Right lobe of liver (tissue), 6 donors: ENCODE data around the gene CDC42BPG. TPM values are rescaled to one million over a fixed set of nuclear protein-coding genes. Genes with fewer than 3 reads are reported as not detected.

Experiments
- ATAC-seq, 4 donors: fragments of 200-7000 bp; cut with Tn5 transposase; one replicate each; pipeline ENCODE4 v1.9.1; 2020; ENCODE audit warnings: mild to moderate bottlenecking in 4 of 4, moderate library complexity in 4 of 4
- DNase-seq, 3 donors: peaks; one replicate each; pipeline ENCODE4 v3.0.0-alpha.2; 2020
- H3K27ac ChIP-seq, 3 donors: fragments of 200-600 bp; one replicate each; pipeline ENCODE4 v1.8.0; 2022
- H3K27me3 ChIP-seq, 2 donors: fragments of 200-600 bp; one replicate each; pipeline ENCODE4 v1.8.0; 2022
- H3K36me3 ChIP-seq, 4 donors: fragments of 200-600 bp; sonication (generic) in 1 of 4; one replicate each; pipeline versions ENCODE4 v1.5.1 to v1.8.0; 2017 to 2022; ENCODE audit warnings: control low read depth in 1 of 4
- H3K4me1 ChIP-seq, 4 donors: fragments of 200-600 bp; sonication (generic) in 1 of 4; one replicate each; pipeline versions ENCODE4 v1.5.1 to v1.8.0; 2017 to 2022; ENCODE audit warnings: control low read depth in 1 of 4
- H3K4me3 ChIP-seq, 3 donors: fragments of 200-600 bp; one replicate each; pipeline ENCODE4 v1.8.0; 2022
- H3K9me3 ChIP-seq, 4 donors: fragments of 200-600 bp; sonication (generic) in 1 of 4; one replicate each; pipeline versions ENCODE4 v1.5.1 to v1.8.0; 2017 to 2022; ENCODE audit warnings: control low read depth in 1 of 4
- CTCF ChIP-seq, 4 donors: fragments of 200-600 bp in 3 of 4; fragments of 450-650 bp in 1 of 4; IDR thresholded peaks; one replicate each; pipeline versions ENCODE4 v1.5.1 to v1.8.0; 2016 to 2022; ENCODE audit warnings: antibody characterized with exemption in 4 of 4, mild to moderate bottlenecking in 2 of 4
- POLR2A ChIP-seq: fragments of 450-650 bp; IDR thresholded peaks from one replicate; pipeline ENCODE4 v1.6.1; 2017; ENCODE audit warnings: antibody characterized with exemption, mild to moderate bottlenecking
- WGBS: methylation state at CpG from one replicate; pipeline ENCODE4 v1.1.6; 2018; ENCODE audit warnings: low coverage, low lambda C conversion rate; ENCODE audit not compliant: insufficient coverage; ENCODE audit errors: missing lambda C conversion rate; 5-methylcytosine and 5-hydroxymethylcytosine counted together
- intact Hi-C, 2 donors: fragments of 100-400 bp; cut with DNase I; formaldehyde crosslinking; loops; one replicate each; pipeline versions ENCODE4 v1.11.2 to v1.14.1; 2022
- total RNA-seq, 6 experiments: library from RNA; depleted of rRNA in 2 of 6; stranded (reverse); fragments of >200 nt in 2 of 6; fragmentation: NEBNext Ultra II Directional in 3 of 6; extraction: Animal tissue kit (Norgen Biotek cat#: 25700) in 3 of 6; gene quantifications; one replicate each; pipeline versions ENCODE4 v1.1.0 to v1.2.4, GENCODE V29; 2016 to 2023
- donor health status: DM: no; HTN: yes; CAD: no.
- donor health status: DM: no; HTN: no; CAD: no.
- donor health status: DM: no; HTN: no; CAD: no.
- donor health status: DM: no; HTN: yes; CAD: no.
- donor health status: DM: no; HTN: yes; CAD: no.

CDC42BPG gene
- total RNA-seq, 6 experiments from 2014 or later: 0.63 to 1.1 (median 0.99) TPM

- Histone ChIP-seq H3K4me1 (peaks cover 0 to 10% (median 4%) of the 10 kb centered on the region in 4 donors), H3K36me3 (peaks cover 0 to 6% (median 0%) of the 10 kb centered on the region in 4 donors), H3K4me3 (no peak overlapping the region), H3K9me3 (no peaks in the 10 kb centered on the region), H3K27ac (no peak overlapping the region), H3K27me3 (no peaks in the 10 kb centered on the region)
- 79% methylated on average over 6 of the region's 14 CpGs for WGBS
- TF ChIP-seq CTCF (IDR thresholded peaks at IDR 0.05) (no peak), POLR2A (no peak)
- intact Hi-C loops: no loop called here
- DNase-seq (no peak), ATAC-seq (no peak)
Observed at GRCh38 chr11:64799623-64800302, 44.7 kb downstream of the CDC42BPG start.

DNA sequence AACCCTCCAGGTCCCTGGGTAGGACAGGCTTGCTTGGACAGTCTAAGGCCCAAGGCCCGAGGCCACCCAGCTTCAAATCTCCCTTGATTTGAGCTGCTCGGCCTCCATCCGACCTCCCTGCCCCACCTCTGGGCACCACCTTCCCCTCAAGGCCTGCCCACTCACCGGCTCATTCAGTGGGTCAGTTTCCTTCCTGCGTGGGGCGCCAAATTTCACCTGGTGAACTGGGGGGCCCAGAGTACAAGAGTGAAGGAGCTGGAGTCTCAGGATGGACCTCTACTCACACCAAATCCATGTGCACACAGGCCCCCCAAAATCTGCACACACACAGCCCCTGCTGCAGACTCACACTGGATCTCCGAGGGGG lies 45.2 kb downstream of the CDC42BPG start:
- Histone ChIP-seq H3K27me3 (no peaks in the 10 kb centered on the region), H3K4me3 (no peak overlapping the region), H3K9me3 (no peaks in the 10 kb centered on the region), H3K36me3 (peaks cover 0 to under 1% (median 0%) of the 10 kb centered on the region in 4 donors), H3K4me1 (peaks cover 0 to 9% (median 4%) of the 10 kb centered on the region in 4 donors), H3K27ac (no peak overlapping the region)
- DNase-seq (no peak), ATAC-seq (no peak)
- WGBS: no CpG with 5 or more reads among the region's 7 CpGs
- TF ChIP-seq CTCF (IDR thresholded peaks at IDR 0.05) (no peak), POLR2A (no peak)
- intact Hi-C loops: no loop called here

DNA sequence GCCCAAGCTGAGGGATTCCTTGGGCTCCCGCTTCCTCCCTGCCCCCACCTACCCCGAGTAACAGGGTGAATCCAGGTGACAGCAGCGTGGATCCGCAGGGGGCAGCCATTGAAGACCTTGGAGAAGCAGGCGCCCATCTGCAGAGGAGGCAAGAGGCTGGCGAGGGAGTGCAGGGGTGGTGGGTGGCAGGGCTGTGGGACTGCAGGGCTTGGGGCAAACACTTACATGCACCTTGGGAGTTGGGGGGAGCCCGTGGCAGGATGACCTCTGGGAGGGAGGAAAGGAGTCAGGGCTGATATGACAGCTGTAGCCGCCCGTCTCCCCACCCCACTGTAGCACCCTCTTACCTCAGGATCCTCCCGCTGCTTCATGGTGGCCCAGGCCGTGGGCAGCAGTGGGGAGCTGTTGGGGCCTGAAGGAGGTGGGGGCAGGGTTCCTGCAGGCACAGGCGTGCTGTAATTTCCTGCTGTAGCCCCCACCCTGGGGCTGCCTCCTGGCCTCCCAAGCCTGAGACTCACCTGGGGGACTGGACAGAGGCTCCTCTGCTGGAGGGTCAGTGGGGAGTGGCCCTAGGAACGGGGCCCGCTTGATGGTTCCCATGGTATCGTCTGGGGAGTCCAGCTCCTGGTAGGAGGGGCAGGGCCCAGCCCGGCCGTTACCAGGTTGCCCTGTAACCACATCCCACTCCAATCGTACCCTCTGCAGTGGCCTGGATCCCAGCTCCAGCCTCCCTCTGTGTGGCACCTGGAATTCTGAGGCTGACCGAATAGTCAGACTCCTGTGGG lies 47.5 kb downstream of the CDC42BPG start:
- no peak overlapping the region for H3K4me3 ChIP-seq
- H3K27ac ChIP-seq: no peak overlapping the region
- H3K9me3 ChIP-seq: no peaks in the 10 kb centered on the region
- intact Hi-C loops: no loop called here
- no peaks in the 10 kb centered on the region for H3K4me1 ChIP-seq
- H3K36me3 ChIP-seq: no peaks in the 10 kb centered on the region
- TF ChIP-seq POLR2A: no peak
- TF ChIP-seq CTCF (IDR thresholded peaks at IDR 0.05): no peak
- H3K27me3 ChIP-seq: no peaks in the 10 kb centered on the region
- DNase-seq: peak in 1 of 3 donors; percentile 48
- no peak for ATAC-seq
- WGBS: 100% methylated on average over 2 of the region's 19 CpGs

DNA sequence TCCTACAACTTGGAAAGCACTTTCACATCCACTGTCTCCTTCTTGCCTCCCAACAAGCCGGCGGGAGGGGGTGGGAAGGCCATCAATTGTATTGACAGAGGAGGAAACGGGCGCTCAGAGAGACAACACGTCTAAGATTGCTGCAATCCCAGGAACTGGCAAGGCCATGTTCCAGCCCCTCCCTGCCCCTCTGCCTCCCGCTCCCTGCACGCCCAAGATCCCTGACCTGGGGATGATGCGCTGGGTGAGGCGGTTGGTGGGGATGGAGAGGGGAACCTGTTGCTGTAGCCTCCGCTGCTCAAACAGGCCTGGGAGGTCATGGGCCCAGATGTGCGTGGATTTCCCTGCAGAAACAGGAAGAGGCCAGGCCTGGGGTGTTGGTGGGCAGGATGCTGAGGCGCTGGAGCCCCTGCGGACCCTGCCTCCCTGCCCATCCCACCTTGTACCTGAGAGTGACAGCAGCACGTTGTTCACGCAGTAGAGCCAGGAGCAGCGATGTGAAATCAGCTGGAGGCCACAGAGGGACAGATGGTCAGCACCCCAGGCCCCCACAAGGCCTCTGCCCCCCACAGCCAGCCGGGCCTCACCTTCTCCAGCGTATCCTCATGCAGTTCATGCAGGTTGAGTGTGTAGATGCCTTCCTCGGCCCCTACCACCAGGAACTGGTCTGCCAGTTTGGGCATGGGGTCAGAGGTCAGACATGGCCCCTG lies 48.3 kb downstream of the CDC42BPG start:
- H3K36me3 ChIP-seq: no peaks in the 10 kb centered on the region
- ATAC-seq (no peak), DNase-seq (peak in 1 of 3 donors; percentile 51)
- no peak for TF ChIP-seq CTCF (IDR thresholded peaks at IDR 0.05)
- no peak for TF ChIP-seq POLR2A
- no peak overlapping the region for H3K4me3 ChIP-seq
- no peaks in the 10 kb centered on the region for H3K27me3 ChIP-seq
- H3K9me3 ChIP-seq: no peaks in the 10 kb centered on the region
- no peak overlapping the region for H3K27ac ChIP-seq
- H3K4me1 ChIP-seq: no peaks in the 10 kb centered on the region
- 76% methylated on average over 8 of the region's 19 CpGs for WGBS
- intact Hi-C loops: no loop called here
